SJSA1 (cell line): ENCODE results near the gene TMED1. TPM values are rescaled to one million over a fixed set of nuclear protein-coding genes. Genes with fewer than 3 reads are reported as not detected.

Experiments used
- DNase-seq, 2 experiments: peaks; one replicate each; pipeline ENCODE4 v3.0.0-alpha.2; 2015 to 2020; ENCODE audit warnings: low spot score in 2 of 2, low read depth in 1 of 2
- H3K27ac ChIP-seq: fragments of 250-450 bp; sonication (Bioruptor Pico); 2 replicates; pipeline ENCODE4 v1.5.1; 2020; ENCODE audit warnings: mild to moderate bottlenecking, moderate library complexity
- H3K27me3 ChIP-seq: fragments of 250-450 bp; sonication (Bioruptor Pico); replicated peaks from 2 replicates; pipeline ENCODE4 v1.5.1; 2020; ENCODE audit warnings: mild to moderate bottlenecking, moderate library complexity
- H3K36me3 ChIP-seq: fragments of 250-450 bp; sonication (Bioruptor Pico); 2 replicates; pipeline ENCODE4 v1.5.1; 2020; ENCODE audit warnings: mild to moderate bottlenecking
- H3K4me1 ChIP-seq: fragments of 250-450 bp; sonication (Bioruptor Pico); replicated peaks from 2 replicates; pipeline ENCODE4 v1.6.1; 2021; ENCODE audit warnings: mild to moderate bottlenecking
- H3K4me3 ChIP-seq: fragments of 250-450 bp; sonication (Bioruptor Pico); 2 replicates; pipeline ENCODE4 v1.5.1; 2020; ENCODE audit warnings: mild to moderate bottlenecking
- H3K9me3 ChIP-seq: fragments of 250-450 bp; sonication (Bioruptor Pico); replicated peaks from 2 replicates; pipeline ENCODE4 v1.5.1; 2020; ENCODE audit warnings: mild to moderate bottlenecking
- total RNA-seq: library from RNA; depleted of rRNA; stranded (reverse); fragments of >200 nt; shearing (Covaris generic); gene quantifications from 2 replicates; pipeline ENCODE4 v1.2.3, GENCODE V29; 2014; rRNA removed

TMED1 gene
- total RNA-seq, 1 experiment from 2014 or later: 78.8 TPM

DNA sequence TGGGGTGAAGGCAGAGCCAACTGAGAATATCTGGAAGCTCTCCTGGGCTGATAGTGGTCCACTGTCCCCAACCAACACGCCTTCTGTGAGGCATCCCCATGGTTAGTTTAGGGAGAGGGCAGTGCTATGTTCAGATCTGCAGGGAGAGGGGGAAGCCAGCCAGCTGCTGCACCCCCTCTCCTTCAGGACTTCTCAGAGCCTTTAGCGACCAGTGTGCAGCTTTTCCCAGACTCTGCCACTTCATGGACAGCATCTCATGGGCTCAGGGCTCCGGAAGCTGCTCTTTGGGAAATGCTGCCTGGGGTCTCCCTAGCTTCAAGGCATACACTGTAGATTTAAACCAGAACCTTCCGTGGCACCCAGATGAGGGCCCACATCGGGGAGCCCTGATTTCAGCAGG is 33.5 kb downstream of the TMED1 start:
- H3K36me3 ChIP-seq: peaks cover 79% of the 10 kb centered on the region
- no peaks in the 10 kb centered on the region for H3K9me3 ChIP-seq
- no peaks in the 10 kb centered on the region for H3K27me3 ChIP-seq
- H3K27ac ChIP-seq: no peak overlapping the region
- H3K4me1 ChIP-seq: no peaks in the 10 kb centered on the region
- H3K4me3 ChIP-seq: no peak overlapping the region
- no peak for DNase-seq

DNA sequence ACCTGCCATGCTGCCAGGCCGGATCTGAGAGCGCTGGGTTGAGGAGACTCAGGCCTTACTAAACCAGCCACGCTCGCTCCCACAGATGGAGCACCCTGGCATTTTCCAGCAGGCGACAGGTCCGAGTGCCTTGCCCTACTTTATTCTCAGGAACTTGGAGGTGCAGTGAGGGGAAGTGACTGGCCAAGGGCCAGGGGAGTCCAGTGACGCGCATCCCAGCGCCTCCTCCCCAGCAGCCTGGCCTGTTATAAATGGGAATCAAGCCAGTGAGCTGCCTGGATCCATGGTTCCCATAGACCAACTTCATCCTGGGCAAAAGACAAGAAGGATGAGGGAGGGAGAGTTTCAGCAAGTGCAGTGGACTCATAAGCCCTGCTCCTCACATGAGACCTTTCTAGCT is 35.5 kb downstream of the TMED1 start:
- H3K4me3 ChIP-seq: no peak overlapping the region
- H3K4me1 ChIP-seq: no peaks in the 10 kb centered on the region
- no peaks in the 10 kb centered on the region for H3K27me3 ChIP-seq
- H3K36me3 ChIP-seq: peaks cover 84% of the 10 kb centered on the region
- no peak overlapping the region for H3K27ac ChIP-seq
- no peaks in the 10 kb centered on the region for H3K9me3 ChIP-seq
- no peak for DNase-seq

DNA sequence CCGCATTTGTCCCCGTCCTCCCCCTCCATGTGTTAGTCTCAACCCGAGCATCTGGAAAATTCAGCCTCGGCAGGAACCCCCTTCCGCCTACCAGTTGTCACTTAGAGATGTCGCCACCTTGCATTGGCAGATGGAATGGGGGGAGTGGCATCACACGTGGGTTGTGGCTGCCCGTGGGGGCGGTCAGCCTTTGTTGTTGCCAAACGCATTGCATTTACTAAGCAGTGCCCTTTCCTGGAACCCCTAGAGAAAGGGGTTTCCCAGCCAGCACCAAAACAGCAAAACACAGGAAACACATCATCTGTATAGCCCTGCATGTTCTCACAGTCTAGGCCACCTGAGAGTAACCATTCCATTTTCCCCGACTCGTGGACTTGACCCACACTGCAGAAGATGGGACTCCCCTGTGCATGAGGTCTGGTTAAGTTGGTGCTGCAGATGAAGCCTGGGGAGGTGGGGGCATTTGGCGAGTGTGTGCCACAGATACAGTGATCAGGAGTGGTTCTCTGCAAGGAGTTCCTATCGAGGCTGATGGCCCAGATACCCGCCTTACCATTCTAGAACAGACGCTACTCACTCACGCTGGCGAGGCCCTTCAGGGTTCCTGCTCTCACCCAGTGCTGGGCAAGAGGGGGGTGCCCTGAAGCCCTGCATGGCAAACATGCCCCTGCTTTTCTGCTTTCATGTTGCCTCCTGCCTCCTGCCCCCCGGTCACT is 38.3 kb downstream of the TMED1 start:
- Histone ChIP-seq H3K36me3 (peaks cover 80% of the 10 kb centered on the region), H3K4me3 (no peak overlapping the region), H3K27ac (no peak overlapping the region), H3K27me3 (no peaks in the 10 kb centered on the region), H3K9me3 (no peaks in the 10 kb centered on the region), H3K4me1 (no peaks in the 10 kb centered on the region)
- DNase-seq: no peak

DNA sequence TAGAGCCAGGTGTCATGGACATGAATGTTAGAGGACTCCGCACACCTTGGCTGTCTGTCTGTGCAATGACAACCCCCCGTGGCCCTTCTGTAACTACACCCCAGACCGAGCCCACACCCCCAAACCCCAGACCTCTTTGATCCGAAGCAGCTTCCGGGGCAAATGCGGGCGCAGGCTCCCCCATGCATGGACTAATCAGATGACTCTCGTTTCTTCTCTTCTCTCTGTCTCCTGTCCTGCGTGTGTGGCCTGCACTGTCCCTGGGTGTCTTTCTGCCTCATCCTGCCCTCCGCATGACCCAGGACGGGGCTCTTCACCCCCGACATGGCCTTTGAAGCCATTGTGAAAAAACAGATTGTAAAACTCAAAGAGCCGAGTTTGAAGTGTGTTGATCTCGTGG is 38.9 kb downstream of the TMED1 start:
- H3K36me3 ChIP-seq: peaks cover 79% of the 10 kb centered on the region
- H3K4me1 ChIP-seq: no peaks in the 10 kb centered on the region
- no peaks in the 10 kb centered on the region for H3K27me3 ChIP-seq
- H3K27ac ChIP-seq: no peak overlapping the region
- H3K4me3 ChIP-seq: no peak overlapping the region
- DNase-seq: no peak
- no peaks in the 10 kb centered on the region for H3K9me3 ChIP-seq

DNA sequence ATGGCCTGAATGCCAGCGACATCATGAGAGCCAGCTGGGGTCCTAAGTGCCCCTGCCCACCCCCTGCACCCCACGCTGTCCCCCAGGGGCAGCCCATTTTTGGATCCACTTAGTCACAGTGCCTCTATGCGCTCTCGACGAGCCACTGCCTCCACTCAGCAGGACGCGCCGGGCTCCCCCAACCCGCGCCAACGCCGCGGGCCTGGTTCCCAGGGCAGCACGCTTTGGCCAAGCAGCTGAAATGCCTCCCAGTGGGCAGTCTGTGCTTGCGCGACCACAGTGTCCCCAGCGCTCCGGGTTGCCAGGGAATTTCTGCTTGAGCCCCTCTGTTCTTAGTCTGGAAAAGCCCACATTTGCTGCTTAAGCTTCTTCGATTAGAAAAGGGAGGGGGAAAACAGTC is 39.4 kb downstream of the TMED1 start:
- Histone ChIP-seq H3K27ac (no peak overlapping the region), H3K36me3 (peaks cover 80% of the 10 kb centered on the region), H3K27me3 (no peaks in the 10 kb centered on the region), H3K9me3 (no peaks in the 10 kb centered on the region), H3K4me1 (no peaks in the 10 kb centered on the region), H3K4me3 (no peak overlapping the region)
- DNase-seq: no peak

DNA sequence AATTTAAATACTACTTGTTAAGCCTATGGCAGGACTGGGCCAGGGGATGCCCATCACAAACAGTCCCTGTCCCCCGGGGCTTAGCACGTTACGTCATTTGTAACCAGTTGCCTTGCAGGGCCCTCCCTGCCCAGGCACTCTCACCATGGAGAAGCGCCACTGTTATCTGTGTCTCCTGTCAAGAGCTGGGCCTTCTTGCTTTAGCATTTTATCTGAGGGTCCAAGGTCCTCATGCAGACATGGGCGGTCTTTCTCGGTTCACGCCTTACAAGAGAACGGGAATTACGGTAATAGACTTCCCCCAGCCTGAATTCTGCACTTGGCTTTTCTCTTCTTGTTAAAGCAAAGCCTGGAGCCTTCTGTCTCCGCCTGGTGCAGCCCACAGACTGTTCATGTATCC is 46.1 kb downstream of the TMED1 start:
- no peaks in the 10 kb centered on the region for H3K27me3 ChIP-seq
- no peaks in the 10 kb centered on the region for H3K9me3 ChIP-seq
- H3K36me3 ChIP-seq: peaks cover 89% of the 10 kb centered on the region
- no peak overlapping the region for H3K4me3 ChIP-seq
- H3K4me1 ChIP-seq: no peaks in the 10 kb centered on the region
- DNase-seq: no peak
- H3K27ac ChIP-seq: no peak overlapping the region

DNA sequence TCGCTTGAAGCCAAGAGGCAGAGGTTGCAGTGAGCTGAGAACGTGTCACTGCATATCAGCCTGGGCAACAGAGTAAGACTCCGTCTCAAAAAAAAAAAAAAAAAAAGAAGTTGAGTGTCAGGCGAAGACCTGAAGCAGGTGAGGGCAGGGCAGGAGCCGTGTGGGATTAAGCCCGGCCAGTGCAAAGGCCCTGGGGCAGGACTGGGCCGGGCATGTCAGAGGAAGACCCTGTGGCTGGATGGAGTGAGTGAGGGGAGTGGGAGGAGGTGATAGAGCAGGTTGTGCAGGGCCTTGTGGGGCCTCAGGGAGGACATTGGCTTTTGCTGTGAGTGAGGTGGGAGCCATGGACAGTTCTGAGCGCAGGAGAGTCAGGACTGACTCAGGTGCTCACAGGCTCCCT is 47.9 kb downstream of the TMED1 start:
- Histone ChIP-seq H3K36me3 (peaks cover 86% of the 10 kb centered on the region), H3K9me3 (no peaks in the 10 kb centered on the region)
- no peak for DNase-seq

DNA sequence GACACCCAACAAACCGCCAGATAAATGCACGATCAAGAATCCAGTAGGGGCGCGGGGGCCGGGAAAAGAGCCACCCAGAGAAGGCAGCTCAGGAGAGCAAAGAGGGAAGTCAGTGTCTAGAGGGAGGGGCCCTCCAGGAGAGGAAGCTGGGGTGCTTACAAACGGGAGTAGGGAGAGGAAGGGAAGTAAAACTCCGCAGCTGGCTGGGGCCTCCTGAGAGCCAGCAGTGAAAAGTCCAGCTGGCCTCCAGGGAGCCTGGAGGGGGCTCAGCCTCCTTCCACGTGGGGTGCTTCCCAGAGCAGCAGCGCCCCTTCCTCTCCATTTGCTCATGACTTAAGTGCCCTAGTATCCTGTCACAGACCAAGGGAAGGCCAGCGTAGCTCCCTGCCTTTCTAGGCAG is 51.8 kb downstream of the TMED1 start:
- no peaks in the 10 kb centered on the region for H3K27me3 ChIP-seq
- peaks cover 90% of the 10 kb centered on the region for H3K36me3 ChIP-seq
- no peak for DNase-seq
- no peaks in the 10 kb centered on the region for H3K9me3 ChIP-seq
- H3K27ac ChIP-seq: no peak overlapping the region
- H3K4me3 ChIP-seq: no peak overlapping the region
- H3K4me1 ChIP-seq: no peaks in the 10 kb centered on the region

More for the DNA sequence above, 47.9 kb downstream of the TMED1 start:
- H3K4me3 ChIP-seq: no peak overlapping the region
- no peaks in the 10 kb centered on the region for H3K27me3 ChIP-seq
- H3K4me1 ChIP-seq: no peaks in the 10 kb centered on the region
- no peak overlapping the region for H3K27ac ChIP-seq

DNA sequence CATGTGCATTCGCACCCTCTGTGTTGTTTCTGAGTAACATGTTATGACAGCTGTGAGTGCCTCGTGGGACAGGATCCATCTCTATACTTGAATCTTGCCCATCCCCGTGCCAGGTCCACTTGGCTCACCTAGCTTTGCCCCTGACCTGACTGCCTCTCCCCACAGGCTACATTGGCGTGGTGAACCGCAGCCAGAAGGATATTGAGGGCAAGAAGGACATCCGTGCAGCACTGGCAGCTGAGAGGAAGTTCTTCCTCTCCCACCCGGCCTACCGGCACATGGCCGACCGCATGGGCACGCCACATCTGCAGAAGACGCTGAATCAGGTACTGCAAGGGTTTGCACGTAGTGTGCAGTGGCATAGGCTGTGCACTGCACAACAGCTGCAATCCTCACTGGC is 53.2 kb downstream of the TMED1 start:
- Histone ChIP-seq H3K4me1 (no peaks in the 10 kb centered on the region), H3K27ac (no peak overlapping the region), H3K9me3 (no peaks in the 10 kb centered on the region), H3K4me3 (no peak overlapping the region), H3K36me3 (peaks cover 88% of the 10 kb centered on the region), H3K27me3 (no peaks in the 10 kb centered on the region)
- no peak for DNase-seq

Other genes with a start within 250 kb of the TMED1 start
- 4.9 and 9.9 TPM in 2 replicates for gene AP1M2, start 248.9 kb downstream of the TMED1 start, total RNA-seq
- 30.1 and 86.8 TPM in 2 replicates for gene SLC44A2, start 210.7 kb downstream of the TMED1 start, total RNA-seq
- 123 and 210 TPM in 2 replicates for gene ILF3, start 181.9 kb downstream of the TMED1 start, total RNA-seq
- gene QTRT1, start 134.8 kb downstream of the TMED1 start, total RNA-seq: 26.8 and 28.0 TPM in 2 replicates
- 57.8 and 58.4 TPM in 2 replicates for gene DNM2, start 118.1 kb downstream of the TMED1 start, total RNA-seq
- not detected in 2 replicates for gene C19orf38, start 12.2 kb upstream of the TMED1 start, total RNA-seq
- gene CARM1, start 35.3 kb upstream of the TMED1 start, total RNA-seq: 7.5 and 24.2 TPM in 2 replicates
- gene YIPF2, start 92.4 kb upstream of the TMED1 start, total RNA-seq: 53.4 and 76.2 TPM in 2 replicates
- 53.5 and 58.6 TPM in 2 replicates for gene TIMM29, start 92.6 kb upstream of the TMED1 start, total RNA-seq
- 104 TPM in 2 replicates for gene SMARCA4, start 124.8 kb upstream of the TMED1 start, total RNA-seq